SH-SY5Y (cell line): ENCODE data around the gene TMEM178B.

Experiments
- GATA2 ChIP-seq: IDR thresholded peaks from 2 replicates; pipeline ENCODE4 v1.6.1; 2011; ENCODE audit warnings: mild to moderate bottlenecking, low read depth, low read length
- GATA3 ChIP-seq: IDR thresholded peaks from 2 replicates; pipeline ENCODE4 v1.6.1; 2011; ENCODE audit warnings: low read depth, mild to moderate bottlenecking, low read length, moderate library complexity

DNA sequence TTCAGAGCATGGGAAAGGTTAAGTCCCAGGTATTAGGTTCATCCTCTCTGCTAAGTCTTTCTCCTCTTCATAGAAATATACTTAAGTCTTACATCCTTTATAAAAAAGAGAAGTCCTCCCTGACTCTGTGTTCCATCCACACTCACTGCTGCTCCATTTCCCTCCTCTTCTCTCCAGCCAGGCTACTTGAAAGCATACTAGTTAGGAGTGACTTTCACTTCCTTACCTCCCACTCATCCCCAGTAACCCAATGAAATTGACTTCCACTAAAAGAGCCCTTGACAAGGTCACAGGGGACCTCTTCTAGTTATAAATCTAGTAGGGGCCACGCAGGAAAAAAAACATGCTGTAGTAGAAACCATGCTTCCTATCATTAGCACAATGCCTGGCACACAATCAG, 344.2 kb downstream of the TMEM178B start:
- TF ChIP-seq GATA3 (no peak), GATA2 (no peak)
